Gastroesophageal sphincter (tissue), 4 donors: ENCODE measurements around the gene GSK3B. TPM values are rescaled to one million over a fixed set of nuclear protein-coding genes. Genes with fewer than 3 reads are reported as not detected.

Experiments used
- ATAC-seq: fragments of 150-250 bp; one replicate; pipeline ENCODE4 v1.9.1; 2016; ENCODE audit warnings: mild to moderate bottlenecking, moderate library complexity
- H3K27ac ChIP-seq, 4 donors: fragments of 200-600 bp; sonication (generic) in 3 of 4; 1 replicate in 3 of 4; 2 replicates in 1 of 4; pipeline ENCODE4 v1.5.1; 2016 to 2019
- H3K27me3 ChIP-seq: fragments of 200-600 bp; sonication (generic); one replicate; pipeline ENCODE4 v1.5.1; 2019
- H3K36me3 ChIP-seq, 2 donors: fragments of 200-600 bp; sonication (generic); one replicate each; pipeline ENCODE4 v1.5.1; 2019; ENCODE audit warnings: control low read depth in 1 of 2
- H3K4me1 ChIP-seq, 3 donors: fragments of 200-600 bp; sonication (generic); 1 replicate in 2 of 3; 2 replicates in 1 of 3; pipeline ENCODE4 v1.5.1; 2016 to 2019; ENCODE audit warnings: control low read depth in 2 of 3
- H3K4me3 ChIP-seq, 2 donors: fragments of 200-600 bp; sonication (generic); one replicate each; pipeline ENCODE4 v1.5.1; 2019; ENCODE audit warnings: mild to moderate bottlenecking in 1 of 2, moderate library complexity in 1 of 2
- H3K9me3 ChIP-seq, 3 donors: fragments of 200-600 bp; sonication (generic); one replicate each; pipeline ENCODE4 v1.5.1; 2017 to 2019; ENCODE audit warnings: control low read depth in 2 of 3
- CTCF ChIP-seq, 4 experiments: fragments of 200-600 bp in 2 of 4; fragments of 450-650 bp in 2 of 4; sonication (generic) in 1 of 4; IDR thresholded peaks; one replicate each; pipeline ENCODE4 v1.5.1; 2017 to 2019; ENCODE audit warnings: antibody characterized with exemption in 4 of 4, mild to moderate bottlenecking in 2 of 4, moderate library complexity in 2 of 4
- EP300 ChIP-seq: sonication (generic); formaldehyde crosslinking; IDR thresholded peaks from one replicate; pipeline ENCODE4 v1.6.1; 2017; ENCODE audit warnings: antibody characterized with exemption, mild to moderate bottlenecking
- POLR2A ChIP-seq, 2 donors: fragments of 450-650 bp; IDR thresholded peaks; one replicate each; pipeline ENCODE4 v1.6.1; 2017; ENCODE audit warnings: antibody characterized with exemption in 2 of 2, mild to moderate bottlenecking in 2 of 2, moderate library complexity in 1 of 2
- POLR2AphosphoS5 ChIP-seq: sonication (generic); formaldehyde crosslinking; IDR thresholded peaks from one replicate; pipeline ENCODE4 v1.6.1; 2017; ENCODE audit warnings: antibody characterized with exemption
- WGBS, 2 donors: methylation state at CpG; one replicate each; pipeline ENCODE4 v1.1.5; 2018; ENCODE audit warnings: low coverage in 1 of 2; 5-methylcytosine and 5-hydroxymethylcytosine counted together
- total RNA-seq, 4 donors: library from RNA; depleted of rRNA; stranded (reverse); fragments of >200 nt; gene quantifications; one replicate each; pipeline ENCODE4 v1.1.0, GENCODE V29; 2016

Gene GSK3B
- total RNA-seq, 4 donors from 2014 or later: 32.7 to 40.6 (median 34.6) TPM

- H3K4me1 ChIP-seq: peaks cover 0 to 18% (median 0%) of the 10 kb centered on the region in 3 donors
- no peak overlapping the region for H3K27ac ChIP-seq
- no peaks in the 10 kb centered on the region for H3K36me3 ChIP-seq
- no peak overlapping the region for H3K4me3 ChIP-seq
- H3K9me3 ChIP-seq: no peaks in the 10 kb centered on the region
- 75 to 80% methylated on average over 1 to 3 of the region's 3 CpGs for WGBS, 2 donors
- no peak for ATAC-seq
- TF ChIP-seq POLR2AphosphoS5: no peak
- TF ChIP-seq EP300: no peak
- TF ChIP-seq POLR2A (IDR thresholded peaks at IDR 0.05): no peak
- no peak for TF ChIP-seq CTCF (IDR thresholded peaks at IDR 0.05)
- H3K27me3 ChIP-seq: no peaks in the 10 kb centered on the region
Observed at GRCh38 chr3:119950666-119951325, 143.5 kb downstream of the GSK3B start.

GRCh38 chr3:119945291-119945690, 149.0 kb downstream of the GSK3B start:
- ATAC-seq: no peak
- H3K4me3 ChIP-seq: no peak overlapping the region
- WGBS, 2 donors: 25 to 50% methylated on average over 1 of the region's 1 CpG
- H3K9me3 ChIP-seq: no peaks in the 10 kb centered on the region
- no peaks in the 10 kb centered on the region for H3K36me3 ChIP-seq
- no peak overlapping the region for H3K27ac ChIP-seq
- H3K27me3 ChIP-seq: no peaks in the 10 kb centered on the region
- no peaks in the 10 kb centered on the region for H3K4me1 ChIP-seq
- TF ChIP-seq POLR2A (IDR thresholded peaks at IDR 0.05) (no peak), EP300 (no peak), POLR2AphosphoS5 (no peak), CTCF (IDR thresholded peaks at IDR 0.05) (no peak)

DNA sequence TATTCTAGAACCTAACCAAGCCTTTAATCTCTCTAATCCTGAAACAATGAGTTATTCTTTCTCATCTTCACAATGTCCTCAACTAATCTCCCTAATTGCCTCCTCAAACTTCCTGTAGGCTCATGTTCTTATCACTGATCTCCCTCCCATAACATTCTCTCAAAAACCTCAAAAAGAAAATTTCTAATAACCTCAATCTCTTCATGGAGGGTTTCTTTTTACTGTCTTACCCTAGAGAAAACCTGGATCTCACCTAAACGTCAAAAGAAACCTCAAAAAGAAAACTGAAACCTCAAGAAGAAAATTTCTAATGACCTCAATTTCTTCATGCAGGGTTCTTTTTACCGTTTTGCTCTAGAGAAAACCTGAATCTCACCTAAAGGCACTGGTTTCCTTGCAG, 150.2 kb downstream of the GSK3B start:
- 93 to 100% methylated on average over 1 to 2 of the region's 2 CpGs for WGBS, 2 donors
- no peak overlapping the region for H3K27ac ChIP-seq
- H3K4me1 ChIP-seq: no peaks in the 10 kb centered on the region
- no peaks in the 10 kb centered on the region for H3K36me3 ChIP-seq
- no peak overlapping the region for H3K4me3 ChIP-seq
- no peaks in the 10 kb centered on the region for H3K9me3 ChIP-seq
- no peak for TF ChIP-seq CTCF (IDR thresholded peaks at IDR 0.05)
- no peak for TF ChIP-seq EP300
- no peak for TF ChIP-seq POLR2A (IDR thresholded peaks at IDR 0.05)
- no peak for TF ChIP-seq POLR2AphosphoS5
- no peak for ATAC-seq
- no peaks in the 10 kb centered on the region for H3K27me3 ChIP-seq

DNA sequence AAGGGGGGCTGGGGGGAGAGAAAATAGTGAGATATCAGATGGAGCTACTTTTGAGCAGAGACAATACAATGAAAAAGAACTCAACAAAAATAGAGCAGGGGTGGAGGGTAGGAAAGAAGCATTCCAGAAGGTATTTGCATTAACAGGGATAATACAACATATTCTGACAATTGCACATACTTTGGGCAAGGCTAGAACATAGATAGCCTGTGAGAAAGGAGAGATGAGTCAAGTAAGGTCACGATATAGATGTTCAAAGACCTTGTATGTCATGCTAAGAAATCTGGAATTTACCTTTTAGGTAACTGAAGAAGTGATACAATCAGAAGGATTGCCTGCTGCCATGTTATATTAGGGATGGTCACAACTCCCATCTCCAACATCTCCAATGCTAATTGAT, 155.2 kb downstream of the GSK3B start:
- no peaks in the 10 kb centered on the region for H3K4me1 ChIP-seq
- ATAC-seq: no peak
- WGBS, 2 donors: 100% methylated on average over 1 of the region's 1 CpG

More for the DNA sequence above, 155.2 kb downstream of the GSK3B start:
- Histone ChIP-seq H3K9me3 (no peaks in the 10 kb centered on the region), H3K36me3 (no peaks in the 10 kb centered on the region), H3K4me3 (no peak overlapping the region), H3K27me3 (no peaks in the 10 kb centered on the region), H3K27ac (no peak overlapping the region)
- TF ChIP-seq CTCF (IDR thresholded peaks at IDR 0.05) (no peak), EP300 (no peak)
